Adipocyte (in vitro differentiated cells): ENCODE results near the gene AAGAB.

Source experiments
- DNase-seq: peaks from one replicate; pipeline ENCODE4 v3.0.0-alpha.2; 2015; ENCODE audit warnings: low read depth
- H3K27me3 ChIP-seq: replicated peaks from 2 replicates; pipeline ENCODE4 v1.7.0; 2013; ENCODE audit warnings: mild to moderate bottlenecking, low read length, moderate library complexity; ENCODE audit not compliant: control insufficient read depth, insufficient read depth
- H3K36me3 ChIP-seq: 2 replicates; pipeline ENCODE4 v1.7.0; 2013; ENCODE audit warnings: low read length, mild to moderate bottlenecking, moderate library complexity; ENCODE audit not compliant: control insufficient read depth, insufficient read depth, severe bottlenecking
- H3K4me1 ChIP-seq: 2 replicates; pipeline ENCODE4 v1.7.0; 2013; ENCODE audit warnings: mild to moderate bottlenecking, low read length, moderate library complexity; ENCODE audit not compliant: control insufficient read depth, insufficient read depth
- H3K4me3 ChIP-seq: 2 replicates; pipeline ENCODE4 v1.7.0; 2013; ENCODE audit warnings: mild to moderate bottlenecking, low read length, moderate library complexity
- H3K9ac ChIP-seq: 2 replicates; pipeline ENCODE4 v1.7.0; 2013; ENCODE audit warnings: mild to moderate bottlenecking, low read length, moderate library complexity
- H3K9me3 ChIP-seq: 2 replicates; pipeline ENCODE4 v1.7.0; 2013; ENCODE audit warnings: mild to moderate bottlenecking, low read length, moderate library complexity; ENCODE audit not compliant: control insufficient read depth

AAGAB gene

GRCh38 chr15:67227846-67228245 lies 26.6 kb downstream of the AAGAB start:
- H3K9me3 ChIP-seq = no peaks in the 10 kb centered on the region
- H3K27me3 ChIP-seq = no peaks in the 10 kb centered on the region
- no peak for DNase-seq
- H3K36me3 ChIP-seq = peaks cover 42% of the 10 kb centered on the region
- no peak overlapping the region for H3K9ac ChIP-seq
- H3K4me3 ChIP-seq = no peak overlapping the region
- H3K4me1 ChIP-seq = peaks cover 17% of the 10 kb centered on the region

- H3K4me3 ChIP-seq = no peak overlapping the region
- H3K9me3 ChIP-seq = no peaks in the 10 kb centered on the region
- no peak overlapping the region for H3K9ac ChIP-seq
- no peaks in the 10 kb centered on the region for H3K27me3 ChIP-seq
- peaks cover 38% of the 10 kb centered on the region for H3K36me3 ChIP-seq
- no peak for DNase-seq
- peaks cover 17% of the 10 kb centered on the region for H3K4me1 ChIP-seq
Measured at GRCh38 chr15:67227431-67227830, 27.0 kb downstream of the AAGAB start.

GRCh38 chr15:67225336-67225735 lies 29.1 kb downstream of the AAGAB start:
- Histone ChIP-seq H3K27me3 (no peaks in the 10 kb centered on the region), H3K9me3 (no peaks in the 10 kb centered on the region), H3K9ac (no peak overlapping the region), H3K36me3 (peaks cover 21% of the 10 kb centered on the region), H3K4me3 (peak overlapping the region; percentile 50), H3K4me1 (peaks cover 17% of the 10 kb centered on the region)
- DNase-seq = peak; percentile 82

GRCh38 chr15:67224889-67225288 lies 29.6 kb downstream of the AAGAB start:
- H3K36me3 ChIP-seq = peaks cover 19% of the 10 kb centered on the region
- H3K4me3 ChIP-seq = no peak overlapping the region
- H3K27me3 ChIP-seq = no peaks in the 10 kb centered on the region
- DNase-seq = no peak
- H3K4me1 ChIP-seq = peaks cover 17% of the 10 kb centered on the region
- H3K9me3 ChIP-seq = no peaks in the 10 kb centered on the region
- no peak overlapping the region for H3K9ac ChIP-seq

GRCh38 chr15:67219288-67219687 lies 35.2 kb downstream of the AAGAB start:
- peaks cover 4% of the 10 kb centered on the region for H3K36me3 ChIP-seq
- DNase-seq = no peak
- no peak overlapping the region for H3K4me3 ChIP-seq
- H3K27me3 ChIP-seq = no peaks in the 10 kb centered on the region
- H3K9me3 ChIP-seq = no peaks in the 10 kb centered on the region
- no peaks in the 10 kb centered on the region for H3K4me1 ChIP-seq
- H3K9ac ChIP-seq = no peak overlapping the region

GRCh38 chr15:67218428-67218827 lies 36.0 kb downstream of the AAGAB start:
- Histone ChIP-seq H3K9ac (no peak overlapping the region), H3K9me3 (no peaks in the 10 kb centered on the region), H3K4me1 (no peaks in the 10 kb centered on the region), H3K36me3 (peaks cover 4% of the 10 kb centered on the region), H3K4me3 (no peak overlapping the region), H3K27me3 (no peaks in the 10 kb centered on the region)
- DNase-seq = no peak

- no peak for DNase-seq
- Histone ChIP-seq H3K4me3 (no peak overlapping the region), H3K9me3 (no peaks in the 10 kb centered on the region), H3K9ac (no peak overlapping the region), H3K27me3 (no peaks in the 10 kb centered on the region), H3K4me1 (no peaks in the 10 kb centered on the region), H3K36me3 (peaks cover 4% of the 10 kb centered on the region)
Measured at GRCh38 chr15:67216859-67217258, 37.6 kb downstream of the AAGAB start.

- no peak for DNase-seq
- no peaks in the 10 kb centered on the region for H3K4me1 ChIP-seq
- H3K36me3 ChIP-seq = peaks cover under 1% of the 10 kb centered on the region
- H3K27me3 ChIP-seq = no peaks in the 10 kb centered on the region
- H3K4me3 ChIP-seq = no peak overlapping the region
- H3K9ac ChIP-seq = no peak overlapping the region
- H3K9me3 ChIP-seq = no peaks in the 10 kb centered on the region
Measured at GRCh38 chr15:67215102-67215501, 39.4 kb downstream of the AAGAB start.

- peak; percentile 35 for DNase-seq
- Histone ChIP-seq H3K36me3 (peaks cover 16% of the 10 kb centered on the region), H3K27me3 (no peaks in the 10 kb centered on the region), H3K4me3 (no peak overlapping the region), H3K9me3 (no peaks in the 10 kb centered on the region), H3K4me1 (no peaks in the 10 kb centered on the region), H3K9ac (no peak overlapping the region)
Measured at GRCh38 chr15:67212684-67213367, 41.6 kb downstream of the AAGAB start.

- peaks cover 32% of the 10 kb centered on the region for H3K36me3 ChIP-seq
- no peaks in the 10 kb centered on the region for H3K27me3 ChIP-seq
- DNase-seq = no peak
- no peaks in the 10 kb centered on the region for H3K4me1 ChIP-seq
- no peak overlapping the region for H3K9ac ChIP-seq
- H3K9me3 ChIP-seq = no peaks in the 10 kb centered on the region
- H3K4me3 ChIP-seq = no peak overlapping the region
Measured at GRCh38 chr15:67210555-67211168, 43.8 kb downstream of the AAGAB start.

GRCh38 chr15:67208396-67208795 lies 46.1 kb downstream of the AAGAB start:
- no peaks in the 10 kb centered on the region for H3K4me1 ChIP-seq
- H3K4me3 ChIP-seq = no peak overlapping the region
- no peaks in the 10 kb centered on the region for H3K9me3 ChIP-seq
- DNase-seq = no peak
- H3K27me3 ChIP-seq = no peaks in the 10 kb centered on the region
- H3K9ac ChIP-seq = no peak overlapping the region
- peaks cover 50% of the 10 kb centered on the region for H3K36me3 ChIP-seq
